HL-60 (cell line): ENCODE results near the gene DCC.

Source experiments
- DNase-seq, 2 experiments: peaks; one replicate each; pipeline ENCODE4 v3.0.0-alpha.2; 2010 to 2020; ENCODE audit warnings: low read depth in 1 of 2, low spot score in 1 of 2
- H3K27ac ChIP-seq: fragments of 250-450 bp; sonication (Bioruptor Pico); replicated peaks from 2 replicates; pipeline ENCODE4 v1.5.1; 2020; ENCODE audit warnings: mild to moderate bottlenecking, moderate library complexity
- H3K27me3 ChIP-seq: fragments of 250-450 bp; sonication (Bioruptor Pico); 2 replicates; pipeline ENCODE4 v1.5.1; 2021; ENCODE audit warnings: mild to moderate bottlenecking, moderate library complexity; ENCODE audit not compliant: insufficient read depth, poor library complexity, severe bottlenecking
- H3K4me3 ChIP-seq: replicated peaks from 2 replicates; pipeline ENCODE4 v1.5.1; 2011; ENCODE audit warnings: mild to moderate bottlenecking, control low read depth, low read length; ENCODE audit not compliant: insufficient read depth
- CTCF ChIP-seq: IDR thresholded peaks from one replicate; pipeline ENCODE4 v1.5.1; 2011; ENCODE audit warnings: low read length, control low read depth, inconsistent platforms; ENCODE audit not compliant: insufficient read depth
- GABPA ChIP-seq: IDR thresholded peaks from 2 replicates; pipeline ENCODE4 v1.6.1; 2012; ENCODE audit warnings: low read depth
- POLR2AphosphoS5 ChIP-seq: IDR thresholded peaks from 2 replicates; pipeline ENCODE4 v1.6.1; 2012; ENCODE audit warnings: low read depth
- REST ChIP-seq: IDR thresholded peaks from 2 replicates; pipeline ENCODE4 v1.6.1; 2012; ENCODE audit warnings: low read depth; ENCODE audit not compliant: insufficient replicate concordance
- SPI1 ChIP-seq: IDR thresholded peaks from 2 replicates; pipeline ENCODE4 v1.6.1; 2012; ENCODE audit warnings: low read depth, mild to moderate bottlenecking, borderline replicate concordance

Gene DCC

GRCh38 chr18:52322307-52322706 is 17.7 kb upstream of the DCC start:
- Histone ChIP-seq H3K4me3 (no peak overlapping the region), H3K27ac (no peak overlapping the region), H3K27me3 (no peaks in the 10 kb centered on the region)
- no peak for DNase-seq
- TF ChIP-seq POLR2AphosphoS5 (no peak), CTCF (no peak), GABPA (no peak), REST (no peak), SPI1 (no peak)

GRCh38 chr18:52323802-52324201 is 16.2 kb upstream of the DCC start:
- Histone ChIP-seq H3K27me3 (no peaks in the 10 kb centered on the region), H3K4me3 (no peak overlapping the region), H3K27ac (no peak overlapping the region)
- TF ChIP-seq GABPA (no peak), POLR2AphosphoS5 (no peak), REST (no peak), CTCF (no peak), SPI1 (no peak)
- DNase-seq, result no peak

GRCh38 chr18:52325997-52326396 is 14.0 kb upstream of the DCC start:
- Histone ChIP-seq H3K27me3 (no peaks in the 10 kb centered on the region), H3K27ac (no peak overlapping the region), H3K4me3 (no peak overlapping the region)
- TF ChIP-seq REST, result no peak
- no peak for TF ChIP-seq SPI1
- no peak for TF ChIP-seq CTCF
- TF ChIP-seq POLR2AphosphoS5, result no peak
- no peak for TF ChIP-seq GABPA
- no peak for DNase-seq
